OCI-LY3 (cell line): ENCODE results near the gene ITK.
A peak's percentile ranks its signal among the peaks of the same experiment; 100 is the strongest.

Source experiments
- H2AFZ ChIP-seq: fragments of 200-600, 300-600 bp; shearing (Covaris generic); 2 replicates; pipeline ENCODE4 v1.6.0; 2014; ENCODE audit warnings: antibody characterized with exemption, low read depth, low read length
- H3K27ac ChIP-seq: fragments of 200-600, 300-600 bp; sonication (generic); 2 replicates; pipeline ENCODE4 v1.5.1; 2014; ENCODE audit warnings: mild to moderate bottlenecking, low read length, moderate library complexity, mixed read lengths
- H3K27me3 ChIP-seq: fragments of 200-600, 300-600 bp; sonication (generic); 2 replicates; pipeline ENCODE4 v1.6.1; 2014; ENCODE audit warnings: low read depth, low read length, mixed read lengths
- H3K36me3 ChIP-seq: fragments of 200-600, 300-600 bp; sonication (generic); replicated peaks from 2 replicates; pipeline ENCODE3; 2014; ENCODE audit warnings: low read depth, low read length, mixed read lengths
- H3K4me1 ChIP-seq: fragments of 300-600, 200-600 bp; sonication (generic); 2 replicates; pipeline ENCODE4 v1.6.1; 2014; ENCODE audit warnings: low read length, mixed read lengths
- H3K4me2 ChIP-seq: fragments of 200-600, 300-600 bp; sonication (generic); 2 replicates; pipeline ENCODE4 v1.6.1; 2014; ENCODE audit warnings: low read length, mixed read lengths
- H3K4me3 ChIP-seq: fragments of 300-600, 200-600 bp; sonication (generic); 2 replicates; pipeline ENCODE4 v1.5.1; 2014; ENCODE audit warnings: antibody characterized with exemption, mild to moderate bottlenecking, low read length, moderate library complexity
- H3K79me2 ChIP-seq: fragments of 300-600, 200-600 bp; shearing (Covaris generic); 2 replicates; pipeline ENCODE4 v1.6.1; 2014; ENCODE audit warnings: mild to moderate bottlenecking, low read length, mixed read lengths
- H3K9ac ChIP-seq: fragments of 300-600, 200-600 bp; shearing (Covaris generic); 2 replicates; pipeline ENCODE4 v1.6.0; 2014; ENCODE audit warnings: mild to moderate bottlenecking, low read length, moderate library complexity
- H3K9me3 ChIP-seq: fragments of 200-600, 300-600 bp; shearing (Covaris generic); 2 replicates; pipeline ENCODE4 v1.6.1; 2014; ENCODE audit warnings: low read length, mixed read lengths; ENCODE audit not compliant: insufficient read depth
- H4K20me1 ChIP-seq: fragments of 200-600, 300-600 bp; sonication (generic); 2 replicates; pipeline ENCODE4 v1.6.1; 2016; ENCODE audit warnings: low read length, mixed read lengths; ENCODE audit not compliant: insufficient read depth
- CTCF ChIP-seq: fragments of 200-600, 300-600 bp; sonication (generic); IDR thresholded peaks from 2 replicates; pipeline ENCODE4 v1.5.1; 2014; ENCODE audit warnings: antibody characterized with exemption, low read length, low read depth
- EZH2phosphoT487 ChIP-seq: fragments of 200-600 bp; shearing (Covaris generic); IDR thresholded peaks from 2 replicates; pipeline ENCODE4 v1.6.1; 2018; ENCODE audit warnings: antibody characterized with exemption, mixed run types, low read depth

Gene ITK

GRCh38 chr5:157266286-157267007 lies 85.8 kb downstream of the ITK start:
- Histone ChIP-seq H2AFZ (no peak overlapping the region), H3K9me3 (peaks cover 9% of the 10 kb centered on the region; the same call in 1 of the 2 replicates), H3K27me3 (peaks cover under 1% of the 10 kb centered on the region), H4K20me1 (peaks cover 4% of the 10 kb centered on the region; the same call in 1 of the 2 replicates), H3K27ac (peak overlapping the region; percentile 50), H3K79me2 (peaks cover 47% of the 10 kb centered on the region), H3K4me1 (peaks cover 34% of the 10 kb centered on the region), H3K36me3 (peaks cover 10% of the 10 kb centered on the region), H3K4me2 (peak overlapping the region; percentile 94), H3K4me3 (peak overlapping the region; percentile 97), H3K9ac (peak overlapping the region; percentile 75)
- TF ChIP-seq CTCF (no peak), EZH2phosphoT487 (no peak)

- H2AFZ ChIP-seq, result no peak overlapping the region
- H3K4me3 ChIP-seq, result peak overlapping the region; percentile 97
- peaks cover 10% of the 10 kb centered on the region for H3K36me3 ChIP-seq
- peaks cover 40% of the 10 kb centered on the region for H3K4me1 ChIP-seq
- peak overlapping the region; percentile 50; the same call in 1 of the 2 replicates for H3K27ac ChIP-seq
- H3K9me3 ChIP-seq, result peaks cover 10% of the 10 kb centered on the region; the same call in 1 of the 2 replicates
- peaks cover 4% of the 10 kb centered on the region; the same call in 1 of the 2 replicates for H4K20me1 ChIP-seq
- H3K4me2 ChIP-seq, result peak overlapping the region; percentile 94
- no peaks in the 10 kb centered on the region for H3K27me3 ChIP-seq
- TF ChIP-seq CTCF (no peak), EZH2phosphoT487 (no peak)
- peak overlapping the region; percentile 75 for H3K9ac ChIP-seq
- peaks cover 52% of the 10 kb centered on the region for H3K79me2 ChIP-seq
Observed at GRCh38 chr5:157267025-157267424, 86.4 kb downstream of the ITK start.

GRCh38 chr5:157267761-157268480 lies 87.3 kb downstream of the ITK start:
- H3K36me3 ChIP-seq, result peaks cover 10% of the 10 kb centered on the region
- H3K4me2 ChIP-seq, result peak overlapping the region; percentile 94
- TF ChIP-seq CTCF (no peak), EZH2phosphoT487 (no peak)
- H2AFZ ChIP-seq, result no peak overlapping the region
- no peaks in the 10 kb centered on the region for H3K27me3 ChIP-seq
- H3K9me3 ChIP-seq, result peaks cover 10% of the 10 kb centered on the region; the same call in 1 of the 2 replicates
- peak overlapping the region; percentile 97 for H3K4me3 ChIP-seq
- peaks cover 4% of the 10 kb centered on the region; the same call in 1 of the 2 replicates for H4K20me1 ChIP-seq
- H3K27ac ChIP-seq, result no peak overlapping the region
- no peak overlapping the region for H3K9ac ChIP-seq
- peaks cover 49% of the 10 kb centered on the region for H3K4me1 ChIP-seq
- peaks cover 61% of the 10 kb centered on the region for H3K79me2 ChIP-seq

- TF ChIP-seq EZH2phosphoT487, result no peak
- TF ChIP-seq CTCF, result no peak
- Histone ChIP-seq H3K36me3 (peaks cover 10% of the 10 kb centered on the region), H3K9ac (no peak overlapping the region), H3K27ac (no peak overlapping the region), H3K27me3 (no peaks in the 10 kb centered on the region), H3K4me2 (no peak overlapping the region), H3K4me3 (no peak overlapping the region), H3K9me3 (peaks cover 10% of the 10 kb centered on the region; the same call in 1 of the 2 replicates), H3K4me1 (peaks cover 51% of the 10 kb centered on the region), H4K20me1 (peaks cover 4% of the 10 kb centered on the region; the same call in 1 of the 2 replicates), H2AFZ (no peak overlapping the region), H3K79me2 (peaks cover 74% of the 10 kb centered on the region)
Observed at GRCh38 chr5:157269165-157269671, 88.6 kb downstream of the ITK start.
